Gastrocnemius medialis (tissue), 4 donors: ENCODE data around the gene ARSI. TPM values are rescaled to one million over a fixed set of nuclear protein-coding genes. Genes with fewer than 3 reads are reported as not detected.

Experiments used
- ATAC-seq, 2 donors: fragments of 150-250 bp; one replicate each; pipeline ENCODE4 v1.9.1; 2016
- DNase-seq, 2 donors: peaks; one replicate each; pipeline ENCODE4 v3.0.0-alpha.2; 2019
- H3K27ac ChIP-seq, 4 donors: fragments of 200-600 bp; sonication (generic); 1 replicate in 1 of 4; 2 replicates in 3 of 4; pipeline ENCODE4 v1.5.1; 2016 to 2018; ENCODE audit warnings: mild to moderate bottlenecking in 2 of 4, moderate library complexity in 1 of 4
- H3K27me3 ChIP-seq, 3 donors: fragments of 200-600 bp; sonication (generic) in 2 of 3; 1 replicate in 1 of 3; 2 replicates in 2 of 3; pipeline versions ENCODE4 v1.5.1 to v1.6.0; 2016 to 2019; ENCODE audit warnings: mild to moderate bottlenecking in 1 of 3, moderate library complexity in 1 of 3
- H3K36me3 ChIP-seq, 2 donors: fragments of 200-600 bp; sonication (generic) in 1 of 2; one replicate each; pipeline ENCODE4 v1.5.1; 2017 to 2018
- H3K4me1 ChIP-seq, 2 donors: fragments of 200-600 bp; sonication (generic) in 1 of 2; one replicate each; pipeline ENCODE4 v1.5.1; 2016 to 2017; ENCODE audit warnings: mild to moderate bottlenecking in 2 of 2
- H3K4me3 ChIP-seq, 4 donors: fragments of 200-600 bp; sonication (generic) in 3 of 4; 1 replicate in 1 of 4; 2 replicates in 3 of 4; pipeline ENCODE4 v1.5.1; 2016 to 2019; ENCODE audit warnings: mild to moderate bottlenecking in 2 of 4
- H3K9me3 ChIP-seq, 3 donors: fragments of 200-600 bp; sonication (generic) in 2 of 3; 1 replicate in 1 of 3; 2 replicates in 2 of 3; pipeline ENCODE4 v1.5.1; 2016 to 2019
- CTCF ChIP-seq, 5 experiments: fragments of 450-650 bp in 3 of 5; fragments of 200-600 bp in 2 of 5; sonication (generic) in 2 of 5; IDR thresholded peaks in 4 of 5; conservative IDR thresholded peaks in 1 of 5; 1 replicate in 4 of 5; 2 replicates in 1 of 5; pipeline ENCODE4 v1.5.1; 2016 to 2019; ENCODE audit warnings: antibody characterized with exemption in 5 of 5, mild to moderate bottlenecking in 3 of 5, moderate library complexity in 3 of 5
- POLR2A ChIP-seq, 2 donors: fragments of 450-650 bp; IDR thresholded peaks; one replicate each; pipeline ENCODE4 v1.6.1; 2017; ENCODE audit warnings: antibody characterized with exemption in 2 of 2, mild to moderate bottlenecking in 2 of 2, moderate library complexity in 2 of 2
- in situ Hi-C, 4 donors: fragments of 200-750 bp; cut with MboI; loops; one replicate each; pipeline versions ENCODE4 v1.15.0 to v1.8.0; 2017; ENCODE audit warnings: low sequenced_read_pairs in 4 of 4
- intact Hi-C: fragments of 100-400 bp; cut with DNase I; formaldehyde crosslinking; loops from one replicate; pipeline ENCODE4 v1.15.1; 2023; ENCODE audit warnings: low total_unique reads
- total RNA-seq, 4 donors: library from RNA; depleted of rRNA; stranded (reverse); fragments of >200 nt; gene quantifications; one replicate each; pipeline versions ENCODE4 v1.1.0 to v1.2.3, GENCODE V29; 2016

Gene ARSI
- total RNA-seq, 4 donors from 2014 or later: not detected

- H3K27ac ChIP-seq: no peak overlapping the region
- intact Hi-C loops (no loop called here), in situ Hi-C loops (no loop called here)
- H3K36me3 ChIP-seq: no peaks in the 10 kb centered on the region
- DNase-seq: no peak
- no peaks in the 10 kb centered on the region for H3K4me1 ChIP-seq
- no peak overlapping the region for H3K4me3 ChIP-seq
- no peaks in the 10 kb centered on the region for H3K9me3 ChIP-seq
- TF ChIP-seq CTCF (IDR thresholded peaks at IDR 0.05 in 4 of 5, conservative IDR thresholded peaks at IDR 0.05 in 1 of 5) (no peak), POLR2A (IDR thresholded peaks at IDR 0.05) (no peak)
- no peaks in the 10 kb centered on the region for H3K27me3 ChIP-seq
- no peak for ATAC-seq
These were observed 20.7 kb downstream of the ARSI start for GRCh38 chr5:150281987-150282386.

- TF ChIP-seq CTCF (IDR thresholded peaks at IDR 0.05 in 4 of 5, conservative IDR thresholded peaks at IDR 0.05 in 1 of 5): no peak
- TF ChIP-seq POLR2A (IDR thresholded peaks at IDR 0.05): no peak
These were observed 23.2 kb downstream of the ARSI start for GRCh38 chr5:150279330-150280020.

GRCh38 chr5:150278916-150279315 lies 23.8 kb downstream of the ARSI start:
- Histone ChIP-seq H3K36me3 (no peaks in the 10 kb centered on the region), H3K4me1 (no peaks in the 10 kb centered on the region), H3K4me3 (no peak overlapping the region), H3K27me3 (no peaks in the 10 kb centered on the region), H3K27ac (no peak overlapping the region), H3K9me3 (no peaks in the 10 kb centered on the region)
- TF ChIP-seq CTCF (IDR thresholded peaks at IDR 0.05 in 4 of 5, conservative IDR thresholded peaks at IDR 0.05 in 1 of 5) (no peak), POLR2A (IDR thresholded peaks at IDR 0.05) (no peak)
- intact Hi-C loops: loop anchor here (1.0 to 10.0 kb wide), 2 partner anchors 8 to 156 kb away; no protein-coding TSS in a partner anchor
- in situ Hi-C loops: no loop called here
- no peak for ATAC-seq
- DNase-seq: no peak

More at GRCh38 chr5:150279330-150280020, 23.2 kb downstream of the ARSI start:
- no peaks in the 10 kb centered on the region for H3K36me3 ChIP-seq
- no peak for DNase-seq
- no peak overlapping the region for H3K4me3 ChIP-seq
- no peak for ATAC-seq
- H3K27me3 ChIP-seq: no peaks in the 10 kb centered on the region
- intact Hi-C loops (loop anchor here (10.0 kb wide), 1 partner anchor 155 kb away; no protein-coding TSS in a partner anchor), in situ Hi-C loops (no loop called here)
- no peaks in the 10 kb centered on the region for H3K9me3 ChIP-seq
- H3K27ac ChIP-seq: no peak overlapping the region
- H3K4me1 ChIP-seq: no peaks in the 10 kb centered on the region

- Histone ChIP-seq H3K27me3 (no peaks in the 10 kb centered on the region), H3K9me3 (no peaks in the 10 kb centered on the region), H3K36me3 (no peaks in the 10 kb centered on the region), H3K4me1 (no peaks in the 10 kb centered on the region), H3K4me3 (no peak overlapping the region), H3K27ac (no peak overlapping the region)
- DNase-seq: no peak
- in situ Hi-C loops: no loop called here
- intact Hi-C loops: loop anchor here (1.0 to 10.0 kb wide), 2 partner anchors 9 to 157 kb away; no protein-coding TSS in a partner anchor
- TF ChIP-seq CTCF (IDR thresholded peaks at IDR 0.05 in 4 of 5, conservative IDR thresholded peaks at IDR 0.05 in 1 of 5): no peak
- TF ChIP-seq POLR2A (IDR thresholded peaks at IDR 0.05): no peak
- ATAC-seq: no peak
These were observed 24.5 kb downstream of the ARSI start for GRCh38 chr5:150278046-150278730.
